ENCODE results near the gene DAP.
"Not testable (repeated sequence)": the region's sequence is repeated elsewhere in the genome, so short reads cannot be mapped to it uniquely, and the experiment has no call there.

The DAP gene

DNA sequence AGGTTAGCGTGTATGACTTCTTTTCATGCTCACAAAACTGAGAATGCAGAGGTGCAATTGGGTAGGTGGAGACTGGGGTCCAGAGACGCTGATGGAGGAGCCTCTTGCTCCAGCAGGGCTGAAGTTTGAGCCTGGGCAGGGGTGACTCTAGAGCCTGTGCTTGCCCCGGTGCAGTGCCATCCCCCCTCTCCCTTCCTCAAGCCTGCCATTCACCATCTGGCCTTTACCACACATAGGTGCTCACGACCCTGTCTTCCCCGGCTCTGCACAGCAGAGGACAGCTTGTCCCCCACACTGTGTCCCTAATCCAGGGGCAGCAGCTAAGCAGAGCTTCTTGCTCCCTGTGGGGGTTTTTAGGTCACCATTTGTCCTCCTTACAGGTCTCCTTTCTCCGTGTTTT is 86.5 kb downstream of the DAP start:
- in situ Hi-C loops (cut with MboI; ENCODE audit: low sequenced_read_pairs) = no loop called here

DNA sequence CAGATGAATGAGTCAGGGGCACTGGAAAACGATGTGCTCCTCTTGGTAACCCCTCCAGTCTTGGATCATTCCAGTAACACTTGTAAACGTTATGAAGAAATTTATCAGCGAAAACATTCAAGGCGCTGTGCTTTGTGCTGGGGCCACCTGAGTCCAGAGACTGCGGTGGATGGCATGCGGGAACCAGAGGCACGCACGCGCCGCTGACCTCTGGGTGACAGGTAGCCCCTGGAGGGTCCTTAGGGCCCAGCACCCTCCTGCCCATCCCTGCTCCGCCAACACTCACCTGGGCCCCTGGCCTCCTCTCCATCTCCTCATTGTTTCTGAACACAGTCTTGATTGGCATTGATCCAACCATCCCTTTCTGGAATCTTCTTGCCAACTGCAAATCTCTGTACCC is 86.9 kb downstream of the DAP start:
- in situ Hi-C loops (cut with MboI; ENCODE audit: low sequenced_read_pairs) = no loop called here

- in situ Hi-C loops (cut with MboI; ENCODE audit: low sequenced_read_pairs) = no loop called here
These were observed 87.6 kb downstream of the DAP start for GRCh38 chr5:10673407-10673806.

GRCh38 chr5:10673017-10673389 is 88.0 kb downstream of the DAP start:
- in situ Hi-C loops (cut with MboI; ENCODE audit: low sequenced_read_pairs) = no loop called here

- in situ Hi-C loops (cut with MboI; ENCODE audit: low sequenced_read_pairs) = no loop called here
These were observed 88.7 kb downstream of the DAP start for GRCh38 chr5:10672146-10673016.

- in situ Hi-C loops (cut with MboI; ENCODE audit: low sequenced_read_pairs) = no loop called here
These were observed 89.7 kb downstream of the DAP start for GRCh38 chr5:10671041-10672008.

DNA sequence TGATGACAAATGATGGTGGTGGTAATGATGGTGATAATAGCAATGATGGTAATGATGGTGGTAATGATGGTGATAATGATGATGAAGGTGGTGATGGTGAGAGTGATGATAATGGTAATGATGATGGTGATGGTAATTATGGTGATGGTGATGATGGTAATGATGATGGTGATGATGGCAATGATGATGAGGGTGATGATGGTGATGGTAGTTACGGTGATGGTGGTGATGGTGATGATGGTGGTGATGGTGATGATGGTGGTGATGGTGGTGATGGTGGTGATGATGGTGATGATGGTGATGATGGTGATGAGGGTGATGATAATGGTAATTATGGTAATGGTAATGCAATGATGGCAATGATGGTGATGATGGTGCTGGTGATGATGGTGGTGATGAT is 91.1 kb downstream of the DAP start:
- in situ Hi-C loops (cut with MboI; ENCODE audit: low sequenced_read_pairs) = no loop called here

- in situ Hi-C loops (cut with MboI; ENCODE audit: low sequenced_read_pairs) = no loop called here
These were observed 92.3 kb downstream of the DAP start for GRCh38 chr5:10668697-10669096.

DNA sequence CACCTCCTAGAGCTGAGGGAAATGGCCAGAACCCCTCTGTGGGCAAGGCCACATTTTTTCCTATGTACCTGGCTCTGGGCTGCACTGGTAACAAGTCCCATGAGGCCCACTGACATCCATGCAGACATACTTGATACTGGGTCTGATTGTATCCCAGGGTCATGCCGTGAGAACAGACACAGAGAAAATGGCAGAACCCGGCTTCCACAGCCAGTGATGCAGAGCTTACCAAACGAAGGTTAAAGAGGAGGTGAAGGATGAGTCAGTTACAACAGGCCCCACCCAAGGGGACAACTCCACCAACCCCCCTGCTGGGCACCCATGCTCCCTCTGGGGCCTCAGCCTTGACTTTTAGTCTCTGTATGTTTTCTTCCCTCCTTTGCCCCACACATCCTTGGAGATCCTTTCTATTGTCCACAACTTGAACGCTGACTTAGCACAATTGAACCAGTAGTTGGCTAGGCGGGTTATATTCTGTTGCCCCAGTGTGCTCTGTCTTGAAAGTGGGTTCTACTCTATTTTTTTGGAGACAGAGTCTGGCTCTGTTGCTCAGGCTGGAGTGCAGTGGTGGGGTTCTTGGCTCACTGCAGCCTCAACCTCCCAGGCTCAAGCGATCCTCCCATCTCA is 93.5 kb downstream of the DAP start:
- in situ Hi-C loops (cut with MboI; ENCODE audit: low sequenced_read_pairs) = no loop called here

DNA sequence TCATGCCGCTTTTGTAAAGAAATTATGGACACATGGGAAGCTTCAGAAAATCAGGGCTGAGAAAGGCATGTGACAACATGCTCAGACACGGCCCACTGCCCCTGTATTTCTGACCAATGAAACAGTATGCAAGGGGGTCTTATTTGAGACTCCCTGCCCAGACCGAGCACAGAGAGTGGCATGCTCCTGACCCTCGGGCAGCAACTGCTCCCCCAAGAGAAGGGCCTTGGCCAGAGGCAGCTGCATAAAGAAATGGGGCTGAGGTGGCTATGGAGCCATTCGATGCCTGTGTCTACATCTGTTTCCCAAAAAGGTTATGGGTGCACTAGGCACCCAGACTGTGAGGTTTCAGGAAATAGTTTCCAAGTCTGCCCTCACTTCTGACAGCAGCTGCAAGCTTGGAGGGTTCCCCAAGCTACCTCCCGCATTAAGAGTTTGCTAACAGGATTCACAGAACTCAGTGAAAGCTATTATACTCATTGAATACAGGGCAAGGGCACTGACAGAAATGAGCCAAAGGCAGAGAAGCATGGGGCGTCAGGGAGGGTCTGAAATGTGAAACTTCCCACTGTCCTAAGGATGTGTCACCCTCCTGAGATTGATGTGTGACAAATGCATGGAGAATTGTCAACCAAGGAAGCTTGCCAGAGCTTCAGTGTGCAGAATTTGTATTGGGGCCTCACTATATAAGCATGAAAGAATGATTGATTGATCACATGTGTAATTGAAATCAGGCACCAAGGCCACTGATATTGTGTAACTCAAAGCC is 94.3 kb downstream of the DAP start:
- in situ Hi-C loops (cut with MboI; ENCODE audit: low sequenced_read_pairs) = no loop called here

DNA sequence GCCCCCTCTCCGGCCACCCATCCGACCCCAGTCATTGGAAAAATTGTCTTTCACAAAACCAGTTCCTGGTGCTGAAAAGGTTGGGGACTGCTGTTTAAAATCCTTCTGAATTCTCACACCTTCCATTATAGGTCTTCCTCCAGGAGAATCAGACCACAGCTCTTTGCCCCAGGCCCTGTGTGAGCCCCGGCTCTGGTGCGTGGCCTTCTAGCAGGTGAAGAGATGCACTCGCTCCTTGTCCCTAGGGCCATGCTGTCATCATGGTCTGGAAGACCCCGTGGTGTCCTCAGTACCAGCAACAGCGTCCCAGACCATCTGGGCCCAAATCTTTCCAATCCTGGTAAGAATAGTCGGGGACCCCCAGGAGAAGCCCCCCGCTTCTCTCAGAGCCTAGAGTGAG is 95.2 kb downstream of the DAP start:
- in situ Hi-C loops (cut with MboI; ENCODE audit: low sequenced_read_pairs) = no loop called here

GRCh38 chr5:10664180-10664769 is 96.8 kb downstream of the DAP start:
- in situ Hi-C loops (cut with MboI; ENCODE audit: low sequenced_read_pairs) = not testable (repeated sequence)

GRCh38 chr5:10663489-10664179 is 97.4 kb downstream of the DAP start:
- in situ Hi-C loops (cut with MboI; ENCODE audit: low sequenced_read_pairs) = no loop called here

GRCh38 chr5:10662661-10663488 is 98.2 kb downstream of the DAP start:
- in situ Hi-C loops (cut with MboI; ENCODE audit: low sequenced_read_pairs) = no loop called here

- in situ Hi-C loops (cut with MboI; ENCODE audit: low sequenced_read_pairs) = no loop called here
These were observed 99.0 kb downstream of the DAP start for GRCh38 chr5:10662083-10662482.

DNA sequence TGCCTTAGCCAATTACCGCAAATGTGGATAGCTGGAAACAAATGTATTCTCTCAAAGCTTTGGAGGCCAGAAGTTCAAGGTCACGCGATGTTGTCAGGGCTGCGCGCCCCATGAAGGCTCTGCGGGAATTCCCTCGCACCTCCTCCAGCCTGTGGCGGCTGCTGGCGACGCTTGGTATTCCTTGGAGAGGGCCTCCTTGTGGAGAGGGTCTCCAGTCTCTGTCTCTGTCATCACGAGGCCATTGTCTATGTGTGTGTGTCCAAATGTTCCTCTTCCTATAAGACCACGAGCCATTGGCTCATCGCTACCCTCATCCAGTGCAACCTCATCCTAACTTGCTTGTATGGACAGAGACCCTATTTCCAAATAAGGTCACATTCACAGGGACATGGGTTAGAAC is 99.6 kb downstream of the DAP start:
- in situ Hi-C loops (cut with MboI; ENCODE audit: low sequenced_read_pairs) = no loop called here

DNA sequence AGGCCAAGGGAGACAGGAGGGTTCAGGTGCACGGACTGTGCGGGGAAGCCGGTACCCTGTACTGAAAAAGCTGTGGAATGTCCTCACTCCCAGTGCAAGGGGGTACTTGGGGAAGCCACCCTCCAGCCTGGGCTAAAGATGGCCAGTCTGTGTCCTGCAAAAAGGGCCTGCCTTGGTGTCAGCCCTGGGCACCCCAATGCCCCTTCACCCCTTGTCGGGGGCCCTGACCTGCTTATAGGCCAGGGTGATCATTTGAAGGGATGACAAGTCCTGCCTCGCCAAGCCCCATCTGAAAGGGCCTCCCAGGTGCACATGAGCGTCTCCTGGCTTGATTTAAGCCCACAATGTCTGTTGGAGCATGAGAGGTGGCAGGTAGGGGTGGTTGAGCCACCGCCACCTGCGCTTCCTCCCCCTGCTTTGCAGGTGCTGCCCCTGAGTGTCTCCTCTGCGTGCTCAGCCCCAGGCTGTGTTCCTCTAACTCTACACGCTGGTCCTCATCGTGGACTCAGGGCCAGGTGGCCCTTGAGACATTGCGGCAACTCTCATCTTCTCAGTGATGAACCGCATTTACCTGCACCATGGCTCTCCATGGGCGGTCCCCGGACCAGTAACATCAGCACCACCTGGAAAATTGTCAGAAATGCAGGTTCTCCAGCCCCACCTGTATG is 100.2 kb downstream of the DAP start:
- in situ Hi-C loops (cut with MboI; ENCODE audit: low sequenced_read_pairs) = no loop called here

- in situ Hi-C loops (cut with MboI; ENCODE audit: low sequenced_read_pairs) = no loop called here
These were observed 100.9 kb downstream of the DAP start for GRCh38 chr5:10660135-10660534.
